ENCODE measurements around the gene ALDH1A3.

DNA sequence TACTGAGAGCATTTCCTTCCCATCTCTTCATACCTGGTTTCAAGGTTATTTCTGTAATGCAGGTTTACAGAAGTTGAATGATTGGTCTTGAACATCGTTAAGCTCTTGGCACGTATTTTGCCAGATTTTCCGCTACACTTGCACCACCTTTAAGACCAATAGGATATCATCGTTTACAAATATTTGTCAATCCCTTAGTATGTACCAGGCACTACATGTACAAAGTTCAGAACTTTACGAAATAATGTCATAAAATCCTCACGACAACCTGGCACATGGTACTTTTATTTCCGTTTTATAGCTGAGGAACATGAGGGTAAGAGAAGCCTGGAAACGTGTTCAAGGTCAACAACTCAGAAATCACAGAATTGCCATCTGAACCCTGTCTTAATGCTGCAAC, 45.8 kb downstream of the ALDH1A3 start:
- TF ChIP-seq, protein P1, sequence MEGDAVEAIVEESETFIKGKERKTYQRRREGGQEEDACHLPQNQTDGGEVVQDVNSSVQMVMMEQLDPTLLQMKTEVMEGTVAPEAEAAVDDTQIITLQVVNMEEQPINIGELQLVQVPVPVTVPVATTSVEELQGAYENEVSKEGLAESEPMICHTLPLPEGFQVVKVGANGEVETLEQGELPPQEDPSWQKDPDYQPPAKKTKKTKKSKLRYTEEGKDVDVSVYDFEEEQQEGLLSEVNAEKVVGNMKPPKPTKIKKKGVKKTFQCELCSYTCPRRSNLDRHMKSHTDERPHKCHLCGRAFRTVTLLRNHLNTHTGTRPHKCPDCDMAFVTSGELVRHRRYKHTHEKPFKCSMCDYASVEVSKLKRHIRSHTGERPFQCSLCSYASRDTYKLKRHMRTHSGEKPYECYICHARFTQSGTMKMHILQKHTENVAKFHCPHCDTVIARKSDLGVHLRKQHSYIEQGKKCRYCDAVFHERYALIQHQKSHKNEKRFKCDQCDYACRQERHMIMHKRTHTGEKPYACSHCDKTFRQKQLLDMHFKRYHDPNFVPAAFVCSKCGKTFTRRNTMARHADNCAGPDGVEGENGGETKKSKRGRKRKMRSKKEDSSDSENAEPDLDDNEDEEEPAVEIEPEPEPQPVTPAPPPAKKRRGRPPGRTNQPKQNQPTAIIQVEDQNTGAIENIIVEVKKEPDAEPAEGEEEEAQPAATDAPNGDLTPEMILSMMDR (IDR thresholded peaks at IDR 0.05): no peak
- TF ChIP-seq POLR2A (IDR thresholded peaks at IDR 0.05) (no peak), POLR2AphosphoS5 (IDR thresholded peaks at IDR 0.05) (no peak), EP300 (IDR thresholded peaks at IDR 0.05) (no peak)
